MM.1S (cell line): Measurements from ENCODE around the gene MTHFD1.

Source experiments
- DNase-seq: peaks from one replicate; pipeline ENCODE4 v3.0.0-alpha.2; 2015
- H2AFZ ChIP-seq: fragments of 300-600 bp; sonication (generic); 2 replicates; pipeline ENCODE4 v1.6.0; 2016; ENCODE audit warnings: antibody characterized with exemption, low read length
- H3F3A ChIP-seq: fragments of 300-600 bp; sonication (generic); 2 replicates; pipeline ENCODE4 v1.6.1; 2016; ENCODE audit warnings: mild to moderate bottlenecking, antibody characterized with exemption, low read length, moderate library complexity, mixed read lengths; ENCODE audit not compliant: insufficient read depth
- H3K27ac ChIP-seq: fragments of 300-600 bp; sonication (generic); 2 replicates; pipeline ENCODE4 v1.5.1; 2016; ENCODE audit warnings: mild to moderate bottlenecking, low read length
- H3K27me3 ChIP-seq: fragments of 300-600 bp; sonication (generic); replicated peaks from 2 replicates; pipeline ENCODE4 v1.6.0; 2016; ENCODE audit warnings: low read length; ENCODE audit not compliant: insufficient read depth
- H3K36me3 ChIP-seq: fragments of 300-600 bp; sonication (generic); replicated peaks from 2 replicates; pipeline ENCODE4 v1.6.1; 2016; ENCODE audit warnings: mild to moderate bottlenecking, low read length, mixed read lengths; ENCODE audit not compliant: insufficient read depth
- H3K4me1 ChIP-seq: fragments of 300-600 bp; sonication (generic); 2 replicates; pipeline ENCODE4 v1.6.1; 2016; ENCODE audit warnings: low read length, mixed read lengths
- H3K4me2 ChIP-seq: fragments of 300-600 bp; sonication (generic); 2 replicates; pipeline ENCODE4 v1.6.0; 2016; ENCODE audit warnings: low read depth, low read length
- H3K4me3 ChIP-seq: fragments of 300-600 bp; sonication (generic); 2 replicates; pipeline ENCODE4 v1.5.1; 2016; ENCODE audit warnings: low read length, mixed read lengths
- H3K79me2 ChIP-seq: fragments of 300-600 bp; sonication (generic); 2 replicates; pipeline ENCODE4 v1.6.1; 2016; ENCODE audit warnings: mixed run types, low read length, mixed read lengths
- H3K9ac ChIP-seq: fragments of 300-600 bp; sonication (generic); 2 replicates; pipeline ENCODE4 v1.6.1; 2016; ENCODE audit warnings: low read length, mixed read lengths
- H3K9me2 ChIP-seq: fragments of 300-600 bp; sonication (generic); replicated peaks from 2 replicates; pipeline ENCODE4 v1.6.1; 2016; ENCODE audit warnings: mild to moderate bottlenecking, low read length, mixed read lengths; ENCODE audit not compliant: insufficient read depth
- H3K9me3 ChIP-seq: fragments of 300-600 bp; sonication (generic); replicated peaks from 2 replicates; pipeline ENCODE4 v1.6.1; 2016; ENCODE audit warnings: mild to moderate bottlenecking, low read length, mixed read lengths; ENCODE audit not compliant: insufficient read depth
- H4K20me1 ChIP-seq: fragments of 300-600 bp; sonication (generic); 2 replicates; pipeline ENCODE4 v1.6.1; 2016; ENCODE audit warnings: mild to moderate bottlenecking, low read length, moderate library complexity, mixed read lengths; ENCODE audit not compliant: insufficient read depth
- EZH2 ChIP-seq: fragments of 300-600 bp; sonication (generic); optimal IDR thresholded peaks from 2 replicates; pipeline ENCODE3; 2017; ENCODE audit warnings: low read depth, mild to moderate bottlenecking, antibody characterized with exemption, low read length, mixed read lengths
- EZH2phosphoT487 ChIP-seq: fragments of 300-600 bp; sonication (generic); IDR thresholded peaks from 2 replicates; pipeline ENCODE4 v1.6.1; 2018; ENCODE audit warnings: antibody characterized with exemption, low read length
- TF ChIP-seq, protein P1 (sequence below): fragments of 300-600 bp; sonication (generic); IDR thresholded peaks from 2 replicates; pipeline ENCODE4 v1.5.1; 2016; ENCODE audit warnings: antibody characterized with exemption, low read length, mixed read lengths

MTHFD1 gene

DNA sequence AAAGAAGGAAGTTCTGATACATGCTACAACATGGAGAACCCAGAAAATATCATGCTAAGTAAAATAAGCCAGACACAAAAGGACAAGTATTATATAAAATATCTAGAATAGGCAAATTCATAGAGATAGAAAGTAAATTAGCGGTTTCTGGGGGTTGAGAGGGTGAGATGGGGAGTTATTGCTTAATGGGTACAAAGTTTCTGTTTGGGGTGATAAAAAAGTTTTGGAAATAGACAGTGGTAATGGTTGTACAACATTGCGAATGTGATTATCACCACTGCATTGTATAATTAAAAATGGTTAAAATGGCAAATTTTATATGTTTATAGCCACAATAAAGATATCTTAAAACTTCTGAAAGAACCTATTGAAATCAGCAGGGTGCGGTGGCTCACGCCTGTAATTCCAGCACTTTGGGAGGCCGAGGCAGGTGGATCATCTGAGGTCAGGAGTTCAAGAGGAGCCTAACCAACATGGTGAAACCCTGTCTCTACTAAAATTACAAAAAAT is 100.5 kb downstream of the MTHFD1 start:
- no peak overlapping the region for H3K27ac ChIP-seq
- H3K4me1 ChIP-seq: no peaks in the 10 kb centered on the region
- no peaks in the 10 kb centered on the region for H3F3A ChIP-seq
- TF ChIP-seq, protein P1, sequence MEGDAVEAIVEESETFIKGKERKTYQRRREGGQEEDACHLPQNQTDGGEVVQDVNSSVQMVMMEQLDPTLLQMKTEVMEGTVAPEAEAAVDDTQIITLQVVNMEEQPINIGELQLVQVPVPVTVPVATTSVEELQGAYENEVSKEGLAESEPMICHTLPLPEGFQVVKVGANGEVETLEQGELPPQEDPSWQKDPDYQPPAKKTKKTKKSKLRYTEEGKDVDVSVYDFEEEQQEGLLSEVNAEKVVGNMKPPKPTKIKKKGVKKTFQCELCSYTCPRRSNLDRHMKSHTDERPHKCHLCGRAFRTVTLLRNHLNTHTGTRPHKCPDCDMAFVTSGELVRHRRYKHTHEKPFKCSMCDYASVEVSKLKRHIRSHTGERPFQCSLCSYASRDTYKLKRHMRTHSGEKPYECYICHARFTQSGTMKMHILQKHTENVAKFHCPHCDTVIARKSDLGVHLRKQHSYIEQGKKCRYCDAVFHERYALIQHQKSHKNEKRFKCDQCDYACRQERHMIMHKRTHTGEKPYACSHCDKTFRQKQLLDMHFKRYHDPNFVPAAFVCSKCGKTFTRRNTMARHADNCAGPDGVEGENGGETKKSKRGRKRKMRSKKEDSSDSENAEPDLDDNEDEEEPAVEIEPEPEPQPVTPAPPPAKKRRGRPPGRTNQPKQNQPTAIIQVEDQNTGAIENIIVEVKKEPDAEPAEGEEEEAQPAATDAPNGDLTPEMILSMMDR: no peak
- TF ChIP-seq EZH2: no peak
- no peak for TF ChIP-seq EZH2phosphoT487
- no peaks in the 10 kb centered on the region for H3K27me3 ChIP-seq
- no peak overlapping the region for H3K9ac ChIP-seq
- no peak overlapping the region for H3K4me3 ChIP-seq
- H3K9me3 ChIP-seq: no peaks in the 10 kb centered on the region
- no peak for DNase-seq
- no peaks in the 10 kb centered on the region; the same call in 1 of the 2 replicates for H3K79me2 ChIP-seq
- no peaks in the 10 kb centered on the region for H3K9me2 ChIP-seq
- no peak overlapping the region for H3K4me2 ChIP-seq
- H3K36me3 ChIP-seq: no peaks in the 10 kb centered on the region
- H4K20me1 ChIP-seq: no peaks in the 10 kb centered on the region
- H2AFZ ChIP-seq: no peak overlapping the region

DNA sequence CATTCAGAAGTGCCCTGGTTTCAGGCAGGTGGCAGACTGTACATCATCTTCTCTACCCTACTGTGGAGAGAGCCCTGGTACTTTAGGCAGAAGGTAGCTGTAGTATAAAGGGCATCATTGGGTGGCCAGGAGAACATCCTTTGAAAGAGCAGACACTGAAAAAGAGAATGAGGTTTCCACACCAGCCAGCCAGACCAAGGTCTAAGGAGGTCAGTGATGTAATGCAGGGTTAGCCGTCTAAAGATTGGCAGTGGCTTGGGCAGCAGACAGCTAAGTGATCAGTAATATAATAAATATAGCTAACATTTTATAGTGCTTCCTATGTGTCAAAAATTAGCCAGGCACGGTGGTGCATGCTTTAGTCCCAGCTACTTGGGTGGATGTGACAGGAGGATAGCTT is 103.5 kb downstream of the MTHFD1 start:
- no peaks in the 10 kb centered on the region for H3K27me3 ChIP-seq
- no peak for DNase-seq
- H2AFZ ChIP-seq: no peak overlapping the region
- H3K9me2 ChIP-seq: no peaks in the 10 kb centered on the region
- no peaks in the 10 kb centered on the region; the same call in 1 of the 2 replicates for H3K79me2 ChIP-seq
- H3K9ac ChIP-seq: no peak overlapping the region
- no peak overlapping the region for H3K4me2 ChIP-seq
- H3K4me1 ChIP-seq: no peaks in the 10 kb centered on the region
- H4K20me1 ChIP-seq: no peaks in the 10 kb centered on the region
- TF ChIP-seq, protein P1: no peak
- TF ChIP-seq EZH2 (no peak), EZH2phosphoT487 (no peak)
- no peaks in the 10 kb centered on the region for H3F3A ChIP-seq
- H3K36me3 ChIP-seq: no peaks in the 10 kb centered on the region
- H3K4me3 ChIP-seq: no peak overlapping the region
- no peak overlapping the region for H3K27ac ChIP-seq
- H3K9me3 ChIP-seq: no peaks in the 10 kb centered on the region

DNA sequence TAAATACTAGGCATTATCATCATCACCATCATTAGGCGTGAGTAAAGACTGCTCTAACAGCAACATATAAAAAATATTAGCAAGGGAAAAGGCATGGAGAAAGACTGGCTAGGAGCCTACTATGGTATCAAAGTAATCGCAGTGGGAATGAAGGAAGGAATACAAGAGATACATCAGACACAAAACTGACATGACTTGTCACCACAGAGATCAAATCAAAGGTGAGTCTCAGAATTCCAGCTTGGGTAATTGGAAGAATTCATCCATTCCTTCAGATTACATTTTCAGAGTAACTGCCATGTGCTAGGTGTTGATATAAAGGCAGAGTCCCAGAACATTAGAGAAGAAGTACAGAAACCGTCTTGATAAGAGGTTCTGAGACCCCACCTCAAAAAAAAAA is 105.3 kb downstream of the MTHFD1 start:
- no peak overlapping the region for H2AFZ ChIP-seq
- H3K9me3 ChIP-seq: no peaks in the 10 kb centered on the region
- no peak overlapping the region for H3K4me3 ChIP-seq
- TF ChIP-seq EZH2phosphoT487 (no peak), EZH2 (no peak)
- TF ChIP-seq, protein P1: no peak
- no peaks in the 10 kb centered on the region for H3K4me1 ChIP-seq
- no peaks in the 10 kb centered on the region for H3K27me3 ChIP-seq
- no peak overlapping the region for H3K4me2 ChIP-seq
- DNase-seq: no peak
- H3K79me2 ChIP-seq: peaks cover 4% of the 10 kb centered on the region
- H3K9ac ChIP-seq: no peak overlapping the region
- no peak overlapping the region for H3K27ac ChIP-seq
- no peaks in the 10 kb centered on the region for H3K9me2 ChIP-seq
- no peaks in the 10 kb centered on the region for H3F3A ChIP-seq
- H3K36me3 ChIP-seq: no peaks in the 10 kb centered on the region; the same call in 1 of the 2 replicates
- no peaks in the 10 kb centered on the region for H4K20me1 ChIP-seq
